GM19467 (cell line): Measurements from ENCODE around the gene C1QBP.
"Not testable (repeated sequence)": the region's sequence is repeated elsewhere in the genome, so short reads cannot be mapped to it uniquely, and the experiment has no call there.

Experiments used
- ATAC-seq: cut with Tn5 transposase; IDR thresholded peaks from one replicate; pipeline ENCODE4 v1.9.1; 2021; ENCODE audit warnings: mild to moderate bottlenecking, moderate library complexity; ENCODE audit not compliant: unreplicated experiment

The C1QBP gene

GRCh38 chr17:5438716-5439445, at the start of gene C1QBP:
TSS of gene C1QBP (minus strand) at chr17:5439155. CDS start at chr17:5439073, 82 bp downstream.
- peak; percentile 81 for ATAC-seq

GRCh38 chr17:5488752-5489151, 49.8 kb upstream of the C1QBP start:
- no peak for ATAC-seq

- ATAC-seq: peak; percentile 75
These were observed 47.5 kb upstream of the C1QBP start, which contains the start of gene MIS12 for GRCh38 chr17:5486206-5487124. TSS of gene MIS12 (plus strand) at chr17:5486566. CDS start at chr17:5488863, 2,297 bp downstream.

GRCh38 chr17:5485270-5486205, 46.6 kb upstream of the C1QBP start, which contains the start of gene DERL2:
TSS of gene DERL2 (minus strand) at chr17:5486178. CDS start at chr17:5486161, 17 bp downstream.
- peak; percentile 12 for ATAC-seq

GRCh38 chr17:5481451-5481850, 42.5 kb upstream of the C1QBP start:
- no peak for ATAC-seq

GRCh38 chr17:5480962-5481361, 42.0 kb upstream of the C1QBP start:
- ATAC-seq: no peak

- no peak for ATAC-seq
These were observed 40.0 kb upstream of the C1QBP start for GRCh38 chr17:5478992-5479391.

- ATAC-seq: no peak
These were observed 35.0 kb upstream of the C1QBP start for GRCh38 chr17:5473906-5474305.

GRCh38 chr17:5472511-5472910, 33.6 kb upstream of the C1QBP start:
- no peak for ATAC-seq

GRCh38 chr17:5468075-5468473, 29.1 kb upstream of the C1QBP start:
- no peak for ATAC-seq

GRCh38 chr17:5467416-5467815, 28.5 kb upstream of the C1QBP start:
- ATAC-seq: no peak

- ATAC-seq: no peak
These were observed 27.3 kb upstream of the C1QBP start for GRCh38 chr17:5466295-5466694.

- no peak for ATAC-seq
These were observed 26.0 kb upstream of the C1QBP start for GRCh38 chr17:5464717-5465507.

- no peak for ATAC-seq
These were observed 7.8 kb upstream of the C1QBP start for GRCh38 chr17:5446786-5447185.

- ATAC-seq: no peak
These were observed 5.3 kb upstream of the C1QBP start for GRCh38 chr17:5444209-5444608.

- ATAC-seq: no peak
These were observed 4.8 kb upstream of the C1QBP start for GRCh38 chr17:5443728-5444127.

GRCh38 chr17:5439446-5439764, 450 bp upstream of the C1QBP start:
- no peak for ATAC-seq

GRCh38 chr17:5437721-5438317, 1.1 kb downstream of the C1QBP start:
- no peak for ATAC-seq

- ATAC-seq: not testable (repeated sequence)
These were observed 3.1 kb downstream of the C1QBP start for GRCh38 chr17:5435781-5436315.
